Tibial nerve (tissue), 4 donors: ENCODE measurements around the gene TRIM9. TPM values are rescaled to one million over a fixed set of nuclear protein-coding genes. Genes with fewer than 3 reads are reported as not detected.

ENCODE experiments used
- DNase-seq, 2 donors: peaks; one replicate each; pipeline ENCODE4 v3.0.0-alpha.2; 2019; ENCODE audit warnings: low spot score in 2 of 2
- H3K27ac ChIP-seq, 4 donors: fragments of 200-600 bp; sonication (generic) in 3 of 4; one replicate each; pipeline ENCODE4 v1.5.1; 2017 to 2019; ENCODE audit warnings: mild to moderate bottlenecking in 1 of 4
- H3K27me3 ChIP-seq, 2 donors: fragments of 200-600 bp; sonication (generic) in 1 of 2; one replicate each; pipeline versions ENCODE4 v1.5.1 to v1.6.0; 2017 to 2019
- H3K36me3 ChIP-seq, 3 donors: fragments of 200-600 bp; sonication (generic); one replicate each; pipeline ENCODE4 v1.5.1; 2018 to 2019
- H3K4me1 ChIP-seq, 4 donors: fragments of 200-600 bp; sonication (generic) in 3 of 4; one replicate each; pipeline ENCODE4 v1.5.1; 2017 to 2019
- H3K4me3 ChIP-seq, 4 donors: fragments of 200-600 bp; sonication (generic) in 3 of 4; one replicate each; pipeline ENCODE4 v1.5.1; 2017 to 2019; ENCODE audit warnings: mild to moderate bottlenecking in 1 of 4, moderate library complexity in 1 of 4
- H3K9me3 ChIP-seq, 4 donors: fragments of 200-600 bp; sonication (generic) in 3 of 4; one replicate each; pipeline ENCODE4 v1.5.1; 2017 to 2019
- EP300 ChIP-seq, 2 donors: sonication (generic); formaldehyde crosslinking; IDR thresholded peaks; one replicate each; pipeline ENCODE4 v1.6.1; 2017; ENCODE audit warnings: antibody characterized with exemption in 2 of 2, mild to moderate bottlenecking in 1 of 2
- POLR2A ChIP-seq, 2 donors: fragments of 450-650 bp; IDR thresholded peaks; one replicate each; pipeline ENCODE4 v1.6.1; 2017; ENCODE audit warnings: antibody characterized with exemption in 2 of 2, mild to moderate bottlenecking in 2 of 2, moderate library complexity in 2 of 2
- WGBS, 2 donors: methylation state at CpG; one replicate each; pipeline ENCODE4 v1.1.5; 2018; 5-methylcytosine and 5-hydroxymethylcytosine counted together
- total RNA-seq, 4 donors: library from RNA; depleted of rRNA; stranded (reverse); fragments of >200 nt; gene quantifications; one replicate each; pipeline ENCODE4 v1.1.0, GENCODE V29; 2016
- TF ChIP-seq, protein P1 (sequence below), 5 experiments: fragments of 200-600 bp in 3 of 5; fragments of 450-650 bp in 2 of 5; sonication (generic) in 3 of 5; IDR thresholded peaks; one replicate each; pipeline ENCODE4 v1.5.1; 2016 to 2019; ENCODE audit warnings: antibody characterized with exemption in 5 of 5, mild to moderate bottlenecking in 3 of 5, moderate library complexity in 2 of 5

The TRIM9 gene
- total RNA-seq, 4 donors from 2014 or later = 0.87 to 5.9 (median 4.9) TPM

DNA sequence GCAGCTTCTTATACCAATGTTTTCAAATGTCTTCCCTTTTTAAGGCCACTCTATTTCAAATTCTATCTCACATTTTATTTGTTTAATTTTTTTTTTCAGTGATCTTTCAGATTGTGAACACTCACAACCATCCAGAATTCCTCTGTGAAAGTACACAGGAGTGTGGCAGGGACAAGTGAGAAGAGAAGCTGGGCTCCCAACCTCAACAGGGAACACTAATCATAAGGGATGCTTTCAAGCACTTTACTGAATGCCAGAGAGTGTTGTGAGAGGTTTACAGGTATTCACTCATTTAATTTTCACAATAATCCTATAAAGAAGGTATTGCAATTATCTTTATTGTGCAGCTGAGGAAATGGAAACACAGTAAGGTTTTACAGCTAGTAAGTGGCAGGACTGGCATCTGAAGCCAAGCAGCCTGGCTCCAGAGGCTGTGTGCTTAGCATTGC lies 90.5 kb downstream of the TRIM9 start:
- H3K4me3 ChIP-seq = no peak overlapping the region
- peaks cover 0 to 43% (median 8%) of the 10 kb centered on the region in 4 donors for H3K4me1 ChIP-seq
- no peaks in the 10 kb centered on the region for H3K36me3 ChIP-seq
- peak overlapping the region in 2 of 4 donors; percentile 73 to 88 for H3K27ac ChIP-seq
- H3K27me3 ChIP-seq = no peaks in the 10 kb centered on the region
- H3K9me3 ChIP-seq = no peaks in the 10 kb centered on the region
- DNase-seq = no peak
- no peak for TF ChIP-seq POLR2A (IDR thresholded peaks at IDR 0.05)
- no peak for TF ChIP-seq EP300 (IDR thresholded peaks at IDR 0.05)
- TF ChIP-seq, protein P1, sequence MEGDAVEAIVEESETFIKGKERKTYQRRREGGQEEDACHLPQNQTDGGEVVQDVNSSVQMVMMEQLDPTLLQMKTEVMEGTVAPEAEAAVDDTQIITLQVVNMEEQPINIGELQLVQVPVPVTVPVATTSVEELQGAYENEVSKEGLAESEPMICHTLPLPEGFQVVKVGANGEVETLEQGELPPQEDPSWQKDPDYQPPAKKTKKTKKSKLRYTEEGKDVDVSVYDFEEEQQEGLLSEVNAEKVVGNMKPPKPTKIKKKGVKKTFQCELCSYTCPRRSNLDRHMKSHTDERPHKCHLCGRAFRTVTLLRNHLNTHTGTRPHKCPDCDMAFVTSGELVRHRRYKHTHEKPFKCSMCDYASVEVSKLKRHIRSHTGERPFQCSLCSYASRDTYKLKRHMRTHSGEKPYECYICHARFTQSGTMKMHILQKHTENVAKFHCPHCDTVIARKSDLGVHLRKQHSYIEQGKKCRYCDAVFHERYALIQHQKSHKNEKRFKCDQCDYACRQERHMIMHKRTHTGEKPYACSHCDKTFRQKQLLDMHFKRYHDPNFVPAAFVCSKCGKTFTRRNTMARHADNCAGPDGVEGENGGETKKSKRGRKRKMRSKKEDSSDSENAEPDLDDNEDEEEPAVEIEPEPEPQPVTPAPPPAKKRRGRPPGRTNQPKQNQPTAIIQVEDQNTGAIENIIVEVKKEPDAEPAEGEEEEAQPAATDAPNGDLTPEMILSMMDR (IDR thresholded peaks at IDR 0.05) = no peak

DNA sequence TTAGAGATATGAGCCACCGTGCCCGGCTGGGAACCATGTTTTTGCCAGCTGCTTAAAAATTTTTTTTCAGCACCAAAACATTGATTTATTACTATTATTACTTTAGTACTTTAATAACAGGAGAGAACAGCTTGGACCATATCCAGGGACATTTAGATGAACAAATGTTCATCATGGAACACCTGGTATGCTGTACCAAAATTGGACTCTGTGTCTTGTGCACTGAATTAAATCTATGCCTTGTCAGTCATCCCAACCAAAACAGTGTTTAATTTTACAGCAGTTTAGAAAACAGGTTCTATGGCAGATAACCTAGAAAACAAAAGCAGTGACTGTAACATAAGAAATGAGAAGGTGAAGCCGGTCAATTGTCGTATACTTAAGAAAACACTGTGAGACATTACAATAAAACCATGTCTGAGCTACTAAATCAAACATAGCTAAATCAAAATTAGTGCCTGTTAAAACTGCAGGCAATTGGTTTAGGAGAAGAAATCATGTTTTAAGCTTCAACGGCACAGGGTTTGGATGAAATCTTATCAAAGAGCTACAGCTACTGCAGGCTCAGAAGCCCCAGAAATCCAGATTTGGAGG lies 92.4 kb downstream of the TRIM9 start:
- TF ChIP-seq POLR2A (IDR thresholded peaks at IDR 0.05) = no peak
- TF ChIP-seq EP300 (IDR thresholded peaks at IDR 0.05) = no peak
- TF ChIP-seq, protein P1 (IDR thresholded peaks at IDR 0.05) = no peak
- Histone ChIP-seq H3K4me1 (peaks cover 0 to 30% (median 7%) of the 10 kb centered on the region in 4 donors), H3K27me3 (no peaks in the 10 kb centered on the region), H3K27ac (no peak overlapping the region), H3K36me3 (no peaks in the 10 kb centered on the region), H3K4me3 (no peak overlapping the region), H3K9me3 (no peaks in the 10 kb centered on the region)
- DNase-seq = no peak
- 90 to 94% methylated on average over 5 of the region's 5 CpGs for WGBS, 2 donors

DNA sequence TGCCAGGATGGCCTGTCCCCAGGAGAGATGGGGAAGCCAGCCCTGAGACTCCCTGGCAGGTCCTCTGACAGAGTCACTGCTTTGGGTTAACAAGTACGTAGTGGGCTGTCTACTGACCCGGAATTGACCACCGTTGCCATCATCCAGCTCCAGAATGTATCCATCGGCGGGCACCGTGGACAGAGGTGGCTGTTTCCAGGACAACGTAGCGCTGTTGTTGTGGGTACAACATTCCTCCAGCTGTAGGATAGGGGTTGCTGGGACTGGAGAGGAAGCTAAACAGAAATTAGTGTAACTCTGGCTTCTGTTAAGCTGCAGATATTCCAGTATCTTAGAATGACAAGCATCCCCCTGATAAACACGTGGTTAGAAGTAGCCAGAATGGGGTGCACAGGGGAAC lies 94.3 kb downstream of the TRIM9 start:
- 93 to 97% methylated on average over 9 of the region's 9 CpGs for WGBS, 2 donors

DNA sequence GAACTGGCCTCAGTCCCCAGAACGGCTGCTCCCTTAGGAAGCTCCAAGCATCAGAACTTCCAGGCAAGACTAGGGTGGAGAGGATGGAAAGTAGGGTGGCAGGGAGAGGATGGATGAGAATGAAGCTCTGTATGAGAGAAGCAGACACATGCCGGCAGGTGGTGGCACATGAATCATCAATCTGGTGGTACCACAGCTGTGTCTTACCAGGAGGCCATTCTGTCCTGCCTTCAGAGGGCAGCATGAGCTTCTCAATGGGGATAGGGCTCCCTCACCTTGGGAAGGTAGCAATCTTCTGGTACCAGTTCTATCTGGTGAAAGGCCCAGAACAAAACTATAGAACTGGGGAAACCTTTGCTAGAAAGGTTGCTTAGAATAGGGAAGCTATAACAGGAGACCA lies 95.2 kb downstream of the TRIM9 start:
- TF ChIP-seq, protein P1 (IDR thresholded peaks at IDR 0.05) = no peak
- TF ChIP-seq POLR2A (IDR thresholded peaks at IDR 0.05) = no peak
- no peak for TF ChIP-seq EP300 (IDR thresholded peaks at IDR 0.05)
- H3K36me3 ChIP-seq = no peaks in the 10 kb centered on the region
- no peaks in the 10 kb centered on the region for H3K9me3 ChIP-seq
- no peaks in the 10 kb centered on the region for H3K27me3 ChIP-seq
- H3K4me1 ChIP-seq = peaks cover 0 to 4% (median 0%) of the 10 kb centered on the region in 4 donors
- no peak overlapping the region for H3K27ac ChIP-seq
- DNase-seq = no peak
- WGBS, 2 donors = 93 to 95% methylated on average over 2 of the region's 2 CpGs
- H3K4me3 ChIP-seq = no peak overlapping the region

More for the DNA sequence above, 94.3 kb downstream of the TRIM9 start:
- Histone ChIP-seq H3K36me3 (no peaks in the 10 kb centered on the region), H3K27ac (no peak overlapping the region), H3K27me3 (no peaks in the 10 kb centered on the region), H3K4me3 (no peak overlapping the region), H3K9me3 (no peaks in the 10 kb centered on the region), H3K4me1 (peaks cover 0 to 11% (median 2%) of the 10 kb centered on the region in 4 donors)
- DNase-seq = no peak
- no peak for TF ChIP-seq POLR2A (IDR thresholded peaks at IDR 0.05)
- TF ChIP-seq, protein P1 (IDR thresholded peaks at IDR 0.05) = no peak
- no peak for TF ChIP-seq EP300 (IDR thresholded peaks at IDR 0.05)

DNA sequence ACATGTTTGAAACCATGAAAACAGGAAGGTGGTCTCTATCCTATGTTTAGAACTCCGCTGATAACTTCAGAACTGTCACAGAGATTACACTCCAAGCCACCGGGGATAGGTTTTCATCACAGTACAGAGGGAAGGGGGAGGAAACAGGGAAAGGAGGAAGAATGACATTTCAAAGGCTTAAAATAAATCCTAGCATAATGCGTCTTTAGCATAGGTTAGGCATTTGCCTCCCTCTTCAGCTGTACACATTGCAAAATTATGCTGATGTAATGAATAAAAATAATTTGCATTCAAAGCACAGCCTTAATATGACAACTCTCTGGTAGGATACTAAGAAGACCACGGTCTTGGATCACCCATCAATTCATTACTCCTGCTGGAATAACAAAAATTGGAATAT lies 96.3 kb downstream of the TRIM9 start:
- H3K36me3 ChIP-seq = no peaks in the 10 kb centered on the region
- no peak for TF ChIP-seq EP300 (IDR thresholded peaks at IDR 0.05)
- TF ChIP-seq POLR2A (IDR thresholded peaks at IDR 0.05) = no peak
- TF ChIP-seq, protein P1 (IDR thresholded peaks at IDR 0.05) = no peak
- H3K4me3 ChIP-seq = no peak overlapping the region
- H3K27me3 ChIP-seq = no peaks in the 10 kb centered on the region
- 77 to 83% methylated on average over 4 of the region's 4 CpGs for WGBS, 2 donors
- H3K9me3 ChIP-seq = no peaks in the 10 kb centered on the region
- DNase-seq = no peak
- H3K27ac ChIP-seq = no peak overlapping the region
- H3K4me1 ChIP-seq = no peaks in the 10 kb centered on the region
